ENCODE results near the gene FAM89B.

The FAM89B gene

GRCh38 chr11:65538915-65539743 lies 33.2 kb upstream of the FAM89B start:
- DNase-seq (ENCODE audit: low read depth): no peak

DNA sequence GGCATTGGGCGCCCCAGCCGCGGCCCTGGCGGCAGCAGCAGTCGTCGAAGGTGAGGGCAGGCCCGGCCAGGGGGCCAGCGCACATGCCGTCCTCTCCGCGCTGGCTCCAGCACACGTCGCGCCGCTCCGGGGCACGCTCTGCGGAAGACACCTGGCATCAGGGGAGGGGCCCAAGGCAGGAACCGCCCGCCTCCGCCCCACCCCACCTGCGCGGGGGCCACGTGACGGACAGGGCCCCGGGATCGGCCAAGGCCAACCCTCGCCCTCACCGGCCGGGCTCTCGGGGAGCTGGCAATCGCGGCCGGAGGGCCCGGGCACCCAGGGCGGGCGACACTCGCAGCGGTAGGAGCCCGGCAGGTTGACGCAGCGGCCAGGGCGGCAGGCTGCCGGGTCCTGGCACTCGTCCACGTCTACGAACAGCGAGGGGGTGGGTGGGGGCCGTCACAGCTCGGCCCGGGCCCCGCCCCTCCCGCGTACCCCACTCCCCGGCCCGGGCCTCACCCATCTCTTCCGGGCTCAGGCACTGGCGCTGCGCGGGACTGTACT lies 32.5 kb upstream of the FAM89B start:
- no peak for DNase-seq (ENCODE audit: low read depth)

DNA sequence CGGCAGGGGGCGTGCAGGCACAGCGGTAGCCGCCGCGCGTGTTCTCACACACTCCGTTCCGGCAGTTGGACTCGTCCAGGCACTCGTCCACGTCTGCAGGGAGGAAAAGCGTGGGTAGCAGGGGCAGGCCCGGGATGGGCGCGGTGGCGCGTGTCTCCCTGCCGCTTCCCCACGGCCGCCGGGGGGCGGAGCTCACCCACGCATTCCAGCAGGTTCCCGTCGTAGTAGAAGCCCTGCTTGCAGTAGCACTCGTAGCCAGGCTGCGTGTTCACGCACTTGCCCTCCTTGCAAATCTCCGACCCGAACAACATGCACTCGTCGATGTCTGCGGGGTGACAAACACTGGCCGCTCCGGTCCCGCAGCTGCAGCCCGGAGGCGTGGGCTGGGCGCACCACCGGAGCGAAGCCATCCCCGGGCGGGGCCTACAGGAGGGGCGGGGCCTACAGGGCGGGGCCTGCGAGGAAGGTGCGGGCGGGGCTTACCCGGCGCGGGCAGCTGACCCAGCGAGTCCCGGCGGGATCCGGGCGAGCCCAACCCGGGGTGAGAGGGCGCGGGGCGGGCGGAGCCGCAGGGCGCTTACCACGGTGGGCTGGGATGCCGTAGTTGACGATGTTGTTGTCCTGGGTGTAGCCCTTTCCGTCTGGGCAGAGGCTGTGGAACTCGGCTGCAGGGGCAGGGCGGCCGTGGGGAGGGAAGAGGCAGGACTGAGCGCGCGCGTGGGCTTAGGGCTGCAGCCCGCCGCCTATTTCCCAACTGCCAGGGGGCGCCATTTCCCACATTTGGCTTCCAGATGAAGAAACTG lies 31.8 kb upstream of the FAM89B start:
- peak; percentile 83 for DNase-seq (ENCODE audit: low read depth)

DNA sequence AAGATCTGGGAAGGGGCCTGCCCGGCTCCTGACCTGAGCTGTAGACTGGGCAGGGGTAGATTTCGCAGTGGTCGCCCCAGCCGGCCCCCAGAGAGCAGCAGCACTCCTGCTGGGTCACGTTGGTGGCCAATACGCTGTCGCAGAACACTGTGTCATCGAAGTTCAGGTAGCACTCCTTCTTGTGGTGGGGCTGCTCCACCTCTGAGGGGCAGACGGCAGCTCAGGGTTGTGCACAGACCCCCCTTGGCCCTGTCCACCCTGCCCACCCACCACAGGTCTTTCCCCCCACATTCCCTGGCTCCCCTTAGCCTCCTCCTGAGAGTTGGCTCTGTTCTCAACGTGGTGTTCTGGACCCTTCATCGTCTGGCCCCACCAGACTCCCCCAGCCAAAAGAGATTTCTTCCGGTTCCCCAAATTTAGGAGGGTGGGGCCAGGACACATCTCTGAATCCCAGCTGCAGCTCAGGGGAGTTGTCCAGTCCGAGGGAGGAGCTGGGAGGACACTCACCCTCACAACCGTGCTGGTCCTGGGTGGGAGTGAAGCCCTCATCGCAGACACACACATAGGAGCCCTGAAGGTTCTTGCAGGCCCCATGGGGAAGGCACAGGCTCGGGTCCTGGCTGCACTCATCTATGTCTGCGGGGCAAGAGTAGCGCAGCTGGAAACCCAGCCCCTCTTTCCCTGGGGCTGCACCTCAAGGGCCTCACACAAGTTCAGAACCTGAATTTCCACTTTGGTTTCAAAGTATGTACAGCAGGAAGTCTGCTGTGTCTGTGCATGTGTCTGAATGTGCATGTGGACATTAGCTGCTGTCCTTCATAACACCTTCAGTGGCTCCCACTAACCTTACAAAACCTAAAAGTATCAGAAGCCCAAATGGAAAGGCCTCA lies 31.0 kb upstream of the FAM89B start:
- no peak for DNase-seq (ENCODE audit: low read depth)

- no peak for DNase-seq (ENCODE audit: low read depth)
Observed at GRCh38 chr11:65542738-65543390, 29.5 kb upstream of the FAM89B start.

GRCh38 chr11:65545853-65546216 lies 26.5 kb upstream of the FAM89B start:
- no peak for DNase-seq (ENCODE audit: low read depth)

GRCh38 chr11:65546217-65546958 lies 25.9 kb upstream of the FAM89B start:
- peak; percentile 97 for DNase-seq (ENCODE audit: low read depth)

- DNase-seq (ENCODE audit: low read depth): no peak
Observed at GRCh38 chr11:65547446-65548125, 24.8 kb upstream of the FAM89B start.

DNA sequence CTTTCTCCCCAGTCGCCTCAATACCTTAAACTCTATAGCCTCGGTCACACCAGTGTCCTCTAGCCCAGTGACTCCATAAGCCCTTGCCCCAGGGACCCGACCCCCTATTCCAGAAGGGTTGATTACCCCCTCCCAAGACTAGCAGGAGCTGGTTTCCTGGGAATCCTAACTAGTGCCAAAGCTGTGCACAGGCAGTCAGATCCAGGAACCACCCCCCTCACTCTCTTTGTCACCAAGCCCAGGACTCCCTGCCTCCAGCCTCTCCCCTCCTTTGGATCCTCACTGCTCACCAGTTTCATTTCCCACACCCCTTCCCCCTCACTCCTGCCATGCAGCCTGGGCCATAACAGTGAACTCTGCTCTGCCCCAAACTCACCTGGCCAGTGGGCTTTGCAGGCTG lies 23.9 kb upstream of the FAM89B start:
- DNase-seq (ENCODE audit: low read depth): no peak

DNA sequence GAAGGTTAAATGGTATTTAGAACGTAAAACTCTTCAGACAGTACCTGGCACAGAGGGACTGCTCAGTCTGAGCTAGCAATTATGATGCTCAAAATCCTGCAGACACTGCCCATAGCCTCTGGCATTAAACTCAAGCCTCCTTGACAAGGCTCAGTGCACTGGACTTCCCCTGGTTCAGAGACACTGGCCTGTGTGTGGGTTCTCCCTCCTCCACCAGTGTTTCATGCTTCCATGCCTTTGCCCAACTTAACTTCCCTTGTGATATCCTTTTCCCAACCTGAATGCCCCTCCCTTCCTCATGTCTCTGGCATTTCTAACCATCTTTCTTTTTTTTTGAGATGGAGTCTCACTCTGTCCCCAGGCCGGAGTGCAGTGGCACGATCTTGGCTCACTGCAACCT lies 23.2 kb upstream of the FAM89B start:
- no peak for DNase-seq (ENCODE audit: low read depth)

GRCh38 chr11:65551572-65552387 lies 20.6 kb upstream of the FAM89B start:
- no peak for DNase-seq (ENCODE audit: low read depth)

DNA sequence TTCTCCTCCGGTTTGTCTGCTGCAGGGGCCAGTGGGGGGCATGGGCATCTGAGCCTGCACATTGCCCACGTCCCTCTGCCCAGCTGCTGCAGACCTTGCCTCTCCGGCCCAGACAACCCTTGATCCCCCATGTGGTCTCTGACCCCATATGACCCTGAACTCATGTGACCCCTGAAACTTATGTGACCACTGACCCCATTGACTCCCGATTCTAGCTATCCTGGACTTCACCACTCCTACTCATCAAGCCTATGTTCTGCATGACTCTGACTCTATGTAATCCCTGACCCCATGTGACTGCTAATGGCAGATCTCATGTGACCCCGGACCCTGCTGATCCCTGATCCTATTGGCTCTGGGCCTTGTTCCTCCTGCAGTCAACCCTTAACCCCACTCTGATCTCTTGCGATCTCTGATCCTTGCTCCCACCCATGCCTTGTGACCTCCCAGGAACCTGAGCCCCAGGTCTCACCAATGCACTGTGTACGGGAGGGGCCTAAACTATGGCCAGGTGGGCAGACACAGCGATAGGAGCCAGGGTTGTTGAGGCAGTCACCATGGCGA lies 19.9 kb upstream of the FAM89B start:
- DNase-seq (ENCODE audit: low read depth): no peak

GRCh38 chr11:65553301-65554001 lies 18.9 kb upstream of the FAM89B start:
- DNase-seq (ENCODE audit: low read depth): peak; percentile 46

DNA sequence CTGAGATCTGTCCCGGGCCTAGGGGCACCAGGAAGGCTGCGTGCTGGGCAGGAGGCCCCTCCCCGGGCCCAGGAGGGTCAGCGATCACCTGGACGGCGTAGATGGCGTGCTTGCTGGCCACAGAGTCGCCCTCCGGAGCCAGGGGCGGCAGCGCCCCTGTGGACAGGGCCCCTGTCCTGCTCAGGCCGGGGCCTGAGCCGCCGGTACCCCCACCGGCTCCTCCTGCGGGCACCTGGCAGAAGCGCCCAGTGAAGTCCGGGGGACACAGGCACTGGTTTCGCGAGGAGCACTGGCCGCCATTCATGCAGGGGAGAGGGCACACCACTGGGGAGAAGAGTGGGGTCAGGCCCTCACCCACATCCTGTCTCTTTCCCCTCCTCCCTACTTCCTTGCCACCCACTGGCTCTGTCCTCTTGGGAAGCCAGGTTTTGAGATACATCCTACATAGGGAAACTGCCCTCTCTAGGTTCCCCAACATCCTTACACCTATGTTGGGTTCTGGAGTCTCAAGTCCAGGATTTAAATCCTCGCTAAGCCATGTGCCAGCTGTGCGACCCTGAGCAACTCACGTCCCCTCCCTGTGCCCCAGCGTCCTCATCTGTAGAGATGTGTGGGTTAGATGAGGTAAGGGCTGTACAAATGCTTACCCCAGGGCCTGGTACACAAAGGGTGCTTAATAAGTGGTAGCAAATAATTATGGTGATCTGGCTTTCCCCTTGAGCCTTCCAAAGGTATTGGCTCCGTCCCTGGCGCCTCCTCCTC lies 18.1 kb upstream of the FAM89B start:
- DNase-seq (ENCODE audit: low read depth): no peak

DNA sequence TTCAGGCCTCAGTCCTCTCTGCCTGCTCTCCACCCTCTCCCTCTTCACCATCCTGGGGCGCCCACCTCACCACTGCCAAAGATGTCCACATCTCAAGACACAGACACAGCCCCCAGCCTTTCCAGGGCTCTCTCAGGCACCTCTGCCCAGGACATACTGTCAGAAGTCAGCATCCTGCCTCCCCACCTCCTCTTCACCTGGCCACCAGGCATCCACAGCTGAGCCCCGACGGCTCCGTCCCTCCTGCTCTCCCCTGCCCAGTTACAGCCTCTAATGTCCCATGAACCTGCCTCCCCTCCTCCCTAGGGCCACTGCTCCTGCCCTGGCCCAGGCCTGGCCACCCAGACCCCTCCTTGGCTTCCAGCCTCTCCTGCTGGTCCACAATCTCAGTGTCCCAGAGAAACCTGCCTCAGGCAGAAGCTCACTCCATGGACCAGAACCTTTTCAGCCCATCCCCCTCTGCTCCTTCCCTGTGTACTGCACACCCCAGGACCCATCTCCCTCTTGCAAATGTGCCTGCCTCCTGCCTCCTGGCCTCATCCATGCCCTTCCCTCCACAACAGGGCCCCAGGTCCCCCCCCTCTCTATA lies 17.4 kb upstream of the FAM89B start:
- no peak for DNase-seq (ENCODE audit: low read depth)

DNA sequence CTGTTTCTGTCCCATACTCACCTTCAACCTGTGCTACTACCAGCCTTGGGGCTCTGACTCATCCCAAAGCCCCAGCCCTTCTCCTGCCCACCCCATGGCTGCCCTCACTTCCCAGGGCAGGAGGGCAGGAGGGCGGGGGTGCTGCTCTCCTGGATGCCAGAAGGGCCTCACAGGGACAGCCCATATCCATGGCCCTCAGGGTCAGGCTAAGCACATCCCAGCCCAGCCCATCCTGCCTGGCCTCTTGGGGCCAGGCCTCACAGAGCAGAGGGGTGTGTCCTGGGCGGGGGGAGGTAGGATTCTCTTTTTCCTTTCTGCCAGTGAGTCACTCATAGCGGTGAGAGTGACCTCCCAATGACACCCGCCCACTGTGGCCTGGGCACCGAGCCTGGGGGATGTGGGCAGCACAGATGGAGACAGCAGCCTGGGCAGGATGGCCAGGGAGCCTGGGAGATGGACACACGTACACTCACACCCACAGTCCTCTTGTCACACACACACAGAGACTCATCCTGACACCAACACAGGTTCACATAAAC lies 16.6 kb upstream of the FAM89B start:
- DNase-seq (ENCODE audit: low read depth): no peak

All from activated T-cell treated with anti-CD3 and anti-CD28 coated beads for 24 hours (primary cell).